GM18870 (cell line): ENCODE data around the gene RNF111.
"Not testable (repeated sequence)": the region's sequence is repeated elsewhere in the genome, so short reads cannot be mapped to it uniquely, and the experiment has no call there.

ENCODE experiments used
- ATAC-seq: cut with Tn5 transposase; IDR thresholded peaks from one replicate; pipeline ENCODE4 v1.9.1; 2021; ENCODE audit warnings: moderate library complexity; ENCODE audit not compliant: unreplicated experiment

RNF111 gene

DNA sequence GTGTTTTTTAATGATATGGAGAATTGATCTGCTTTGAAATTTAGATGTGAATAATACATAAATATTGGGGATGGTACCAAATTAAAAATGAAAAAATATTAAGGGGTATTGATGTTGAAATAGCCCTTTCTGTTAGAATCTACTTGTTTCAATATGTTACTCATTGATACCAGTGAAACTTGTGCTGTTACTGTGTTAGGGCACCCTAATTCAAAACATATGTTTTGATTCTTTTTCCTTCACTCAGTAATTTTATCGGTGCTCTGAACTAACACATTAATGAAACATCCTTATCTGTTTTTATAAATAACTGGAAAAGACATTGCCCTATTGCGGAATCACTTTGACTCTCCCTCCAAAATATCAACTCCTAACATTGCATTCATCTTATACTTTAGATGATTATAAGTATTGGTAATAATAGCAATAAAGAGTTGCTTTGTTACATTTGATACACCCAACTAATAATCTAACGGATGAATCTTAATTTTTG lies 65.5 kb downstream of the RNF111 start:
- no peak for ATAC-seq

DNA sequence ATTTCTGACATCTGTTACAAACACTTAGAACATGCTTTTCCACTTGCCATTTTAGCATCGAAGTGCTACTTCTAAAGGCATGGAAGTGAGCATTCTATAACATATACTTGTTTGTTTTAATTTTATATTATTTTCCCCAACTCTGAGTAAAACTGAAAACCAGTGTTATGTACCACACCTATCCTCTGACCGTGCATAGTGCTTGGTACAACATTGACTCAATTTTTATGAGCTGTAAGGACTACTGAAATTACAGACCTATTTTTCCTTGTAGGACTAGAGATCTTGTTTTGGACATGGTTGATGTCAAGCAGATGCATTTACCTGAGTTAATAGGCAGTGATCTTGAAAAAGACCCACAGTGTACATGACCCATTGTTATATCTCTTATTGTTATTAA lies 66.0 kb downstream of the RNF111 start:
- ATAC-seq, result no peak

DNA sequence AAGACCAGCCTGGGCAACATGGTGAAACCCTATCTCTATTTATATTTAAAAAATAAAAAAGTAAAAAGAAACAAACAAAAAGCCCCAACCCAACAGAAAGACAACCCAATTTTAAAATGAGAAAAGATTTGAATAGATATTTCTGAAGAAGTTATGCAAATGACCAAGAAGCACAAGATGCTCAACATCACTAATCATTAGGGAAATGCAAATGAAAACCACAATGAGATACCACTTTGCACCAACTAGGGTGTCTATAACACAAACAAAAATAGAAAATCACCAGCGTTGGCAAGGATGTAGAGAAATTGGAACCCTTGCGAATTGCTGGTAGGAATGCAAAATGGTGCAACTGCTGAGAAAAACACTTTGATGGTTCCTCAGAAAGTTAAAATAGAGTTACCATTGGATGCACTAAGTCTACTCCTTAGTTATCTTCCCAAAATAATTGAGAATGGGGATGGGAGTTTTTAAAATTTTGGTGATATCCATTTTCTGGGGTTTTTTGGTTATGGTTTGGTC lies 71.7 kb downstream of the RNF111 start:
- no peak for ATAC-seq

DNA sequence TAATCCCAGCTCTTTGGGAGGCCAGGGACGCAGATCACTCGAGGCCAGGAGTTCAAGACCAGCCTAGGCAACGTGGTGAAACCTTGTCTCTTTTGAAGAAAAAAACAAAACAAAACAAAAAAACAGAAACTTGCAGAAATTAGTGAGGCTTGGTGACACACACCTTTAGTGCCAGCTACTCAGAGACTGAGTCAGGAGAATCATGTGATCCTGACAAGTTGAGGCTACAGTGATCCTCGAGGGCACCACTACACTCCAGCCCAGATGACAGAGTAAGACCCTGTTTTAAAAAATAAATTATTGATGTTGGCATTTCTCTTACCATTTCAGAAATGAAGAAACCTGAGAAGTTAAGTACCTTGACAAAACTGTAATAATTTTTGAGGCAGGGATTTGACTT lies 72.9 kb downstream of the RNF111 start:
- ATAC-seq, result no peak

DNA sequence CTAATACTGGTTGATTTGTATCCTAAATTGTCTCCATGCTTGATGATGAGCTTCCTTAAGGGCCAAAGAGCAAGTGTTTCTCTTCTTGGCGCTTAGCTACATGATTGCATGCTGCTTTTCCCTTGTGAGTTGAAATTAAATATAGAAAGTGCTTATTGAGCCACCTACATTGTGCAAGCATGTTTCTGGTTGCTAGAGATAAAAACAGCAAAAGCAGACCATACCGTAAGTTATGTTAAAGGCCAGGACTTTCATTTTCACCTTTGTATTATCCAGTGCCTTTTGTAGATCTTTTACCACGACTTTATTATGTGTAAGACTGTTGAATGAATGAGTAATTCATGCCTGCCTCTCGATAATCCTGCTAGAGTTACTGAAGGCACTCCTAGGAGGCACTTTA lies 75.6 kb downstream of the RNF111 start:
- no peak for ATAC-seq

DNA sequence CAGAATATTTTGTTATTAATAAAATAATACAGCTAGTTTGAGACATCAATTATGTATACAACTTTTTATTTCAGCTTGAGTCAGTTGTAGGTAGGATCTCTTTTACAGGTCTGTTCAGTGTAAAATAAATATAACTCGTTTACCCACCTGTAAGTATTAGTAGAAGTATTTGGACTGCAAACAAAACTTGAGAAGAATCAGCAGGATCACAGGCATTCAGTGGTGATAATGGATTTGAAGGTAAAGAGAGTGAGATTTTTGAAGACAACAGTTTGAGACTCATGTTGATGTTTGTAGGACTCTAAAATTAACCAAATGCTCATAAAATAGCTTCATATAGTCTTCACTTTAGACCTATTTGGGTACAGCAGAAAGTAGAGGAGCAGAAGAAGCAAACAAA lies 82.0 kb downstream of the RNF111 start:
- no peak for ATAC-seq

DNA sequence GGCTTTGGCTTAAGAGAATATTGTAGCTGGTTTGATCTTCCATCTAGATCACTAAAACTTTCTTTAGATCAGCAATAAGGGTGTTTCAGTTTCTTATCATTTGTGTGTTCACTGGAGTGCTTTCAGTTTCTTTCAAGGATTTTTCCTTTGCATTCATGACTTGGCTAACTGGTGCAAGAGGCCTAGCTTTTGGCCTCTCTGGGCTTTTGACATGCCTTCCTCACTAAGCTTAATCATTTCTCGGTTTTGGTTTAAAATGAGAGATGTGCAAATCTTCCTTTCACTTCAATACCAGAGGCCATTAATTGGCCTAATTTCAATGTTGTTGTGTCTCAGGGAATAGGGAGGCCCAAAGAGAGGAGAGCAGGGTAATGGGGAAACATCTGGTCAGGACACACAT lies 87.1 kb downstream of the RNF111 start:
- no peak for ATAC-seq

DNA sequence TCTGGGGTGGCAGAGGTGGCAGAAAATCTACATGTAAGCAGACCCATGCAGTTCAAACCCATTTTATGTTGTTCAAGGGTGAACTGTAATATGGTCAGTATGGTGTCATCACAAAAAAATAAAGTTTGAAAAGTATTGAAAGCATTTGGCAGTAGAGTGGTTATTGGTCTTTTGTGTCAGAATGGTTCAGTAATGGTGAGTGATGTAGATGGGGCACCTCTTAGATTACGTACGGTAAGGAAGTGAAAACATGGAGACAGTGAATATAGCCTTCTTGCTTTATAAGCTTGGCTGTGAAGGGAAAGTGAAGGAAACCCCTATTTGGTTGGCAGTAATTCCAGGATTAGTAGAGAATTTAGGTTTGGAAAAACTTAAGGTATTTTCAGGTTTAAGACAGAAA lies 100.3 kb downstream of the RNF111 start:
- no peak for ATAC-seq

DNA sequence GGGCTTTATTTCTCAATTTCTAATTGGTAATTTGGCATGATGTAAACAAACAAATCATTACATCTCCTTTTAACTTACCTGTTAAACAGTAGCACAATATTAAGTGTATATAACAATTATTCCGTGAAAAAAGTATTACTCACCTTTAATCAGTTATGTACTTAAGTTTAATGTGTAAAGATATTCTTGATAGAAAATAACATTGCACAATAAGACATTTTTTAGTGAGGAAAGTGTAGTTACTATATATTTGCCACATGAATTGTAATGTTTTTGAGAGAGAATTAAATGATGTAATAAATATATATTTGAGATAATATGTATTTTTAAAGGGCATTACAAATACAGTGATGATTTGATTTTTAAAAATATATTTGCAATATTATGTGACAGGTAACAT lies 106.6 kb downstream of the RNF111 start:
- no peak for ATAC-seq

DNA sequence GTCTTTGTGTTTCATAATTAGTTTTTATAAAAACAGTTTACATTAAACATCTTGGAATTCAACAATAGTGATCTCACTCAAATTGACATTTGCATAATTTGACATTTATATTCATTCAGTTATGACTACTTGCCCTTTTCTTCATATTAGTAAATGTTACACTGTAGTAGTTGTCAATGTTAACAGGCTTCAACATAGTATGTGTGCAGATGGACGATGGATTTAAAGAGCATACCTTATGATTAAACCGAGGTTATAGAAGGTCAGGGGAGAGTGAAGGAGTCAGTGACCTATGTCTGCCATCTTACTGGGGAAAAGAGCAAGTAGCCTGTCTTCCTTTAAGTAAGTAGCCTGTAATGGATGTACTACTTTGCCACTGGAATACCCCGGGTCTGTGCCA lies 109.0 kb downstream of the RNF111 start:
- ATAC-seq, result no peak

DNA sequence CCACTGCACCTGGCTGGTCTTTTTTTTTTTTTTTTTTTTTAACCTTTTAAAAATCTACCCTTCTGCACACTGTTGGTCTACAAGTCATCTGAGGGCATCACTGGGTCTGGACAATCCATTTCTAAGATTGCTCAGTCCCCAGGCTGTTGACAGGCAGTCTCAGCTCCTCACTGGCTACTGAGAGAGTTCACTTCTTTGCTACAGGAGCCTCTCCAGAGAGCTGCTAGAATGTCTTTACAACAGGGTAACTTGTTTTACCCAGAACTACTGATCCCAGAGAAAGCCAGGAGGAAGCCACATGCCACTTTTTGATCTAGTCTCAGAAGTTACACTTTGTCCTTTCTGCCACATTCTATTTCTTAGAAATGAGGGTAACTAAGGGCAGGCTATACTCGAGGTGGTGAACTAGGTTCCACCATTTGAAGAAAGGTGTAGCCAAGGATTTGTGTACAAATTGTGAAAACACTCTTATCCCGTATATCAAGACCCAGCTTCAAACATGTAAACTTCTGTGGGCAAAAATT lies 111.8 kb downstream of the RNF111 start:
- no peak for ATAC-seq

DNA sequence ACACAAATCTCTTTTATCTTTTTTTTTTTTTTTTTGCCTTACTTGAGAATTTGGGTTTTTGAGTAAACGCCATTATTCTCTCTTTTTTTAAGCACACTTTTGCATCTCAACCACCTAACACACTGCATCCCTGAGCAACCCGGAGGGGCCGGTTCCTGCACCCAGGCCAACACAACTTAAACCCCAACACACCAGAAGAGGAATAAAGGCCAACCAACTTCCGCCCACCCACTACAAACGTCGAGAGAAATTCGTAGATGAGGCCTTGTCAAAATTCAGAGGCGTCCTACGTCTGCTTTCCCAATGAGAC lies 117.1 kb downstream of the RNF111 start:
- ATAC-seq, result no peak

DNA sequence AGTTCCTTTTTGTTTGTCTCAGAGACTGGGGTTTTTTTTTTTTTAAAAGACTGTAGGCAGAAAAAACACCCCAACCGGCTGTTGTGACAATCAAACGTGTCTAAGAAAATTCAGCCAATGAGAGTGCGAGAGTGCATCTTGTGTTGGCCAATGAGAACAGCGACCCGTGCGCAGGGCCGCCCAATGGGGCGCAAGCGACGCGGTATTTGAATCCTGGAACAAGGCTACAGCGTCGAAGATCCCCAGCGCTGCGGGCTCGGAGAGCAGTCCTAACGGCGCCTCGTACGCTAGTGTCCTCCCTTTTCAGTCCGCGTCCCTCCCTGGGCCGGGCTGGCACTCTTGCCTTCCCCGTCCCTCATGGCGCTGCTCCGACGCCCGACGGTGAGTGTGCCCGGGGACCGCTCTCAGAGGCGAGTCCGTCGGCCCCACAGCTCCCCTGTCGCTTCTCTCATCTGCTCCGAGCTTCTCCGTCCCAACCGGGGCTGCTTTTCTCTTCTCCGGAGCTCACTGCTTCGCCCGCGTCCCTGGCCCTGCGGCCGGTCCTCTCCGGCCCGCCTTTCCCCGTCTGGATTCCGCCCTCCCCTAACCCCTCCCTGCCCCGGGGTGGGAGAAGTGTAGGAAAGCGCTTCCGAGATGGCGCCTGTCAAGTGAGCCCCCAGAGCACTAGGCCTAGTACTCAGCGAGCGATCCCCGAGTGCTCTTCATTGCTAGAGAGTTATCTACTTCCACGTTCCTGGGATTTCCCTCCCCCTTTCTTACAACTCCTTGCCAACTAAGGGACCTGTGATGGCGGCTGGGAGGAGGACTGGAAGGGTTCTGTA lies 117.7 kb downstream of the RNF111 start, which contains the start of gene CCNB2:
Gene CCNB2 (plus strand): TSS at position 235 of the 821 bp plus-strand sequence. CDS start 123 bp downstream, at position 358.
- peak; percentile 90 for ATAC-seq

DNA sequence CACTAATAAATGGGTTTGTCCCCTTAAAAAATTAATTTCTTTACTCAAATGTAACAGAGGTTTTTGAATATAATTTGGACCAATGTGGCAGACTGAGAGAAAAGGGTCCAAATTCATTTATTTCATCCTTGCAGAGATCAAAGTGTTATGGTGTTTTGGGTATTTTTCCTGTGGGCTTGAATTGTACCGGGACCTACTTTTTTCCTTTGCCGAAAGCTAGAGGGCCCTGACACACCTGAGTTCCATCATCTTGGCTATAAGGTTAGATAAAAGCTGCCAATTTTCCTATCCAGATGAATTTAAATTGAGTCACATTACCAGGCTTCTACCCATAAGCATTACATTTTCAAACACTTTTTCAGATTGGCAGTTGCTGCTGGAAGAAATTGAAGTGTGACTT lies 118.4 kb downstream of the RNF111 start:
- ATAC-seq, result no peak

DNA sequence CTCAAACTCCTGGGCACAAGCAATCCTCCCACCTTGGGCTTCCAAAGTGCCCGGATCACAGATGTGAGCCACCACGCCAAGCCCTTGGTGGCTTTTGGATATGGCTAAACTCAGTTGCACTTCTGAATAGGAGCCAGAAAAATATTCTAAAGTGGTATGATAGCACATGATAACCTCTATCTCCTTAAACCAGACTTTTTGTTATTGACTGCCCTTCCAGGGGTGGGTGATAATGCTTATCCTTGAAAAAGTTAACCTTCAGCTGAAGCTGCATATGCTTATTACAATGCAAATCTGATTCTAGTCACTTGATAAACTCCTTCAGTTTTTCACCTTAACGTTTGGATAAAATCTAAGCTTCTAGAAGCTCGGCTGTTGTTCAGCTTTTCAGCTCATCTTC lies 123.8 kb downstream of the RNF111 start:
- no peak for ATAC-seq

DNA sequence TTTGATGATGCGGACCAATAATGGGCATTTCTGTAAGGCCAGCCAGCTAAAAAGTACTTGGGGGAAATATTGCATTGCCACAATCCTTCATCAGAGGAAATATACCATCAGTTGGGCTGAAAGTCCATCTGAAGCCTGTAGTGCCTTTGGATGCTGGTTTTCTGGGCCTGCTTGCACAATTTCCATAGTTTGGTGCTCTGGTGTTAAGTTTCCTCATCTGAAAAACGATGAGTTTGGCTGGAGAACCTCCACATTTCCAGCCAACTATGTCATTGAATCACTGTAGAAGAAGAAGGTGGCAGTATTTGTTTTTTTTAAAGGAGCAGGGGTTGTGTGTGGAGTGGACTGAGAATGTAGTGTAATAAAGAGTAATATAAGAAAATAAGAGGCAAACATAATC lies 127.6 kb downstream of the RNF111 start:
- no peak for ATAC-seq

DNA sequence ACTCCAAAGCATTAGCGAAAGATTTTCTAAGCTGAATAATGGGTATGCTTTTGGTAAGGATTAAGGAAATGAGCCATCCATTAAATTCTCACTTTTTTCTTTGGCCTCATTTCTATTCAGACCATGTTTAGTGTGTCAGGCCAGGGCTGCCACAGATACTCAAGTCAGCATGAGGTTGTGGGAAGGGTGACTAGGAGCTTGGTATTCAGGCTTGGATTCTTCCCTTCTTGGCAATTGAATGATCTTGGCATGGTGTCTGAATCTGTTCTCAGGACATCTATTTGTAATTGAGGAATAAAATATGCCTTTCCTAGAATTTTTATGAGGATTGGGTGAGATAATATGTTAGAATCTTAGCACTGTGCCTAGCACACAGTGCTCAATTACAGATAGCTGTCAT lies 128.7 kb downstream of the RNF111 start:
- ATAC-seq, result no peak

DNA sequence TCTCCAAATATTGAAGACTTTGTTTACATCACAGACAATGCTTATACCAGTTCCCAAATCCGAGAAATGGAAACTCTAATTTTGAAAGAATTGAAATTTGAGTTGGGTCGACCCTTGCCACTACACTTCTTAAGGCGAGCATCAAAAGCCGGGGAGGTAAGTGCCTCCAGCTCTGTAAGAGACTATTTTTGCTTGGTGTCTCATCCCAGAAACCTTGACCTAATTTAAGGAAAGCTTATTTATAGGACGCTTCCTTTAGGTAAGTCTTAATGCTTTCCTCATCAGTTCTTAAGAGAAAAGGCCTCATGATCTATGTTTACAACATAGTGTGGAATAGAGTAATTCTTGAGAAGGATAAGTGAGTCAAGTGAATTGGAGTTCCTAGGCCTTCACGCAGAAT lies 129.3 kb downstream of the RNF111 start:
- no peak for ATAC-seq

DNA sequence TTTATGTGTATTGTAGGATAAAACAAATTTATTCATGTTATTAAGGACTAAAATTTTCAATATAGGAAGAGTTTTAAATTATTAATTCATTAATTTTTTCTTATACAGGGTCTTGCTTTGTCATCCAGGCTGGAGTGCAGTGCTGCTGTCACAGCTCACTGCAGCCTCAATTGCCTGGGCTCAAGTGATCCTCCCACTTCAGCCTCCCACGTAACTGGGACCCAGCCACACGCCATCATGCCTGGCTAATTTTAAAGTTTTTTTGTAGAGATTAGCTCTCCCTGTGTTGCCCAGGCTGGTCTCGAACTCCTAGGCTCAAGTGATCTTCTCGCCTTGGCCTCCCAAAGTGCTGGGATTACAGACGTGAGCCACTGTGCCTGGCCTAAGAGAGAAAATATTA lies 132.2 kb downstream of the RNF111 start:
- no peak for ATAC-seq

DNA sequence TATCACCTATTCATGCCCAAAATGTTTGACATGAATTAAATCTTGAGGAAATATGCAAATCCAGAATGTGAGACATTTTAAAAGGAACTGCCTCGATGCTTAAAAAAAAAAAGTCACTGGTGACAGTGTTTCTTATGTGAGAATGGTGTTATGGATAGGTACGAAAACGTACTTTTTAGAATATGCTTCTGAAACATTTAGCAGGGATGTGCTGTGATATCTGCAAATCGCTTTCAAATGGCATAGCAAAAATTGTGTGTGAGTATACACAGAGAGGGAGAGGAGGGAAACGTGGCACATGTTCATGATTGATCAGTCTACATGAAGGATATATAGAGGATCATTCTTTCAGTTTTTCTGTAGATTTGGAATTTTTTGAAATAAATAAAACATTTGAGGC lies 133.5 kb downstream of the RNF111 start:
- no peak for ATAC-seq

DNA sequence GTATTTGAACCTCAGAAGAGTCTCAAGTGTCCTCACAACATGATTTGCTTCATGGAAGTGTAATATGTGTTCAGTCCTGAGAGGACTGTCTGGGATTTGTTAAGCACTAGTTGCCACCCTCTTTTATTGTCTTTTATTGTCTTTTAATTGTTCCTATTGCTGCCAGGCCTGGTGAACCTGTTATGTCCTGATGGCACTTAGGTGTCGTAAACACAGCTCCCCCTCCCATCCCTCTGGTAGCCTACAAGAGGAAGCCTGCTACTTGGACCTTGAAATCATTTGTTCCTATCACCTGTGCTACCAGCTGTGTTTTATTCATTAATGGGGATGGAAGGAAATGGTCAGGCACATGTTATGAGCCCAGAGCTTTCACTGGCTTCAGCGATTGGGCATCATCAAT lies 136.8 kb downstream of the RNF111 start:
- ATAC-seq, result no peak

DNA sequence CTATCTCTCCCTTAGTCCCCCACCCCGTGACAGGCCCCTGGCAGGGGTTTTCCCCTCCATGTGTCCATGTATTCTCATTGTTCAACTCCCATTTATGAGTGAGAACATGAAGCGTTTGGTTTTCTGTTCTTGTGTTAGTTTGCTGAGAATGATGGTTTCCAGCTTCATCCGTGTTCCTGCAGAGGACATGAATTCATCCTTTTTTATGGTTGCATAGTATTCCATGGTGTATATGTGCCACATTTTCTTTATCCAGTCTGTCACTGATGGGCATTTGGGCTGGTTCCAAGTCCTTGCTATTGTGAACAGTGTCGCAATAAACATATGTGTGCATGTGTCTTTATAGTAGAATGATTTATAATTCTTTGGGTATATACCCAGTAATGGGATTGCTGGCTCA lies 138.2 kb downstream of the RNF111 start:
- ATAC-seq, result not testable (repeated sequence)

DNA sequence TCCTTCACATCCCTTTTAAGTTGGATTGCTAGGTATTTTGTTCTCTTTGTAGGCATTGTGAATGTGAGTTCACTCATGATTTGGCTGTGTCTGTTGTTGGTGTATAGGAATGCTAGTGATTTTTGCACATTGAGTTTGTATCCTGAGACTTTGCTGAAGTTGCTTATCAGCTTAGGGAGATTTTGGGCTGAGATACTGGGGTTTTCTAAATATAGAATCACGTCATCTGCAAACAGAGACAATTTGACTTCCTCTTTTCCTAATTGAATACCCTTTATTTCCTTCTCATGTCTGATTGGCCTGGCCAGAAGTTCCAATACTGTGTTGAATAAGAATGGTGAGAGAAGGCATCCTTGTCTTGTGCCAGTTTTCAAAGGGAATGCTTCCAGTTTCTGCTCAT lies 139.8 kb downstream of the RNF111 start:
- ATAC-seq, result not testable (repeated sequence)
